HepG2 (cell line): Measurements from ENCODE around the gene NAB1. TPM values are rescaled to one million over a fixed set of nuclear protein-coding genes. Genes with fewer than 3 reads are reported as not detected.

ENCODE experiments used
- ATAC-seq: fragments of 200-7000 bp; cut with Tn5 transposase; 3 replicates; pipeline ENCODE4 v1.9.1; 2020; ENCODE audit warnings: mild to moderate bottlenecking, moderate library complexity
- BruUV-seq: library from RNA; stranded (reverse); fragments of 400-500 nt; replicated peaks from 2 replicates; lab custom pipeline; 2021; lab: Mats Ljungman, UMichigan
- CTCF ChIA-PET: fragments of 300-600 bp; formaldehyde crosslinking; extraction: SDS; loops from one replicate; lab custom pipeline; 2021; ENCODE audit warnings: low total read pairs, inconsistent platforms, low intra/inter-chr PET ratio; lab: Yijun Ruan, JAX
- POLR2A ChIA-PET: fragments of 350-600 bp; sonication (Branson Sonifier 250); formaldehyde crosslinking; loops from one replicate; lab custom pipeline; 2020; ENCODE audit warnings: antibody characterized with exemption, inconsistent platforms; lab: Yijun Ruan, JAX
- DNase-seq: peaks from one replicate; pipeline ENCODE4 v3.0.0-alpha.2; 2015; ENCODE audit warnings: low spot score
- FAIRE-seq: peaks from 3 replicates; lab custom pipeline; 2011; peaks lifted over from hg19 to GRCh38; lab: Jason Lieb, UNC
- H2AFZ ChIP-seq: one replicate; pipeline ENCODE4 v1.6.1; 2011; ENCODE audit warnings: low read length, inconsistent platforms
- H3K27ac ChIP-seq: fragments of 300-600 bp; 3 replicates; pipeline ENCODE4 v1.8.0; 2011; ENCODE audit warnings: mixed run types, mild to moderate bottlenecking, mixed read lengths, low read length, inconsistent platforms; ENCODE audit not compliant: insufficient read depth; ENCODE audit errors: extremely low read length
- H3K27me3 ChIP-seq, 2 experiments: fragments of 200-600 bp in 1 of 2; 2 replicates in 1 of 2; 3 replicates in 1 of 2; pipeline versions ENCODE4 v1.6.0 to v1.8.0; 2011; ENCODE audit warnings: low read length in 2 of 2, mild to moderate bottlenecking in 2 of 2, moderate library complexity in 2 of 2, inconsistent platforms in 1 of 2; ENCODE audit not compliant: insufficient read depth in 2 of 2, control insufficient read depth in 1 of 2
- H3K36me3 ChIP-seq, 2 experiments: fragments of 200-600 bp in 1 of 2; replicated peaks in 1 of 2; 2 replicates in 1 of 2; 3 replicates in 1 of 2; pipeline versions ENCODE4 v1.5.1 to v1.8.0; 2011; ENCODE audit warnings: low read length in 2 of 2, inconsistent platforms in 1 of 2; ENCODE audit not compliant: insufficient read depth in 2 of 2, control insufficient read depth in 1 of 2
- H3K4me1 ChIP-seq: 2 replicates; pipeline ENCODE4 v1.5.1; 2012; ENCODE audit warnings: low read length, inconsistent platforms; ENCODE audit not compliant: insufficient read depth
- H3K4me2 ChIP-seq: 2 replicates; pipeline ENCODE4 v1.6.0; 2011; ENCODE audit warnings: low read depth, low read length, inconsistent platforms
- H3K4me3 ChIP-seq, 3 experiments: fragments of 200-600 bp in 1 of 3; sonication (generic), shearing (Covaris generic) in 1 of 3; replicated peaks in 1 of 3; 2 replicates each; pipeline ENCODE4 v1.5.1; 2011 to 2016; ENCODE audit warnings: low read length in 3 of 3, inconsistent platforms in 2 of 3, low read depth in 2 of 3, mild to moderate bottlenecking in 2 of 3, control low read depth in 1 of 3, mixed read lengths in 1 of 3; ENCODE audit not compliant: insufficient read depth in 1 of 3
- H3K79me2 ChIP-seq: one replicate; pipeline ENCODE4 v1.6.1; 2011; ENCODE audit warnings: low read length, inconsistent platforms; ENCODE audit not compliant: insufficient read depth
- H3K9ac ChIP-seq: 2 replicates; pipeline ENCODE4 v1.6.0; 2011; ENCODE audit warnings: mild to moderate bottlenecking, low read depth, low read length, inconsistent platforms; ENCODE audit not compliant: insufficient read depth
- H3K9me3 ChIP-seq: 2 replicates; pipeline ENCODE4 v1.5.1; 2012; ENCODE audit warnings: mild to moderate bottlenecking, low read length
- H4K20me1 ChIP-seq: 2 replicates; pipeline ENCODE4 v1.6.0; 2011; ENCODE audit warnings: inconsistent platforms, mild to moderate bottlenecking, low read length, moderate library complexity; ENCODE audit not compliant: insufficient read depth
- CREB1 ChIP-seq, 2 experiments: fragments of 450-650 bp in 1 of 2; IDR thresholded peaks; 2 replicates each; pipeline ENCODE4 v1.6.1; 2016 to 2017; ENCODE audit warnings: control low read depth in 1 of 2, mild to moderate bottlenecking in 1 of 2, missing compliant biosample characterization in 1 of 2, missing genetic modification characterization in 1 of 2
- ZBTB33 ChIP-seq: sonication (generic); formaldehyde crosslinking; IDR thresholded peaks from 2 replicates; pipeline ENCODE4 v1.4.0; 2020; ENCODE audit warnings: missing genetic modification reagents
- ZNF263 ChIP-seq: sonication (generic); formaldehyde crosslinking; IDR thresholded peaks from 2 replicates; pipeline ENCODE4 v1.4.0; 2020; ENCODE audit warnings: missing genetic modification reagents
- WGBS: methylation state at CpG from one replicate; pipeline ENCODE4 v1.1.6; 2017; ENCODE audit warnings: low lambda C conversion rate; 5-methylcytosine and 5-hydroxymethylcytosine counted together
- in situ Hi-C: cut with HindIII; loops from 2 replicates; pipeline ENCODE4 v1.10.0; 2017; ENCODE audit warnings: low pct_unique_long_range_greater_than_20kb; ENCODE audit not compliant: extremely low pct_ligation_motif_present
- intact Hi-C: fragments of 100-400 bp; cut with micrococcal nuclease; formaldehyde crosslinking; loops from one replicate; pipeline ENCODE4 v1.10.0; 2022; ENCODE audit not compliant: unreplicated experiment
- polyA plus RNA-seq, 8 experiments: library from polyadenylated mRNA; depleted of rRNA in 3 of 8; stranded (reverse) in 7 of 8; unstranded in 1 of 8; fragments of >200 nt; fragmentation: Illumina TruSeq in 4 of 8; extraction: Trizol in 4 of 8; gene quantifications; 2 replicates each; pipeline versions ENCODE4 v1.2.1 to v1.2.3, GENCODE V29; 2011 to 2016; ENCODE audit warnings: low read depth in 4 of 8, missing spikeins in 1 of 8, mixed read lengths in 1 of 8; ENCODE audit not compliant: insufficient read depth in 1 of 8
- total RNA-seq, 5 experiments: library from RNA; depleted of rRNA; stranded (reverse); fragments of >200 nt; fragmentation: Illumina TruSeq; extraction: Trizol; gene quantifications; 2 replicates each; pipeline ENCODE4 v1.2.3, GENCODE V29; 2016; ENCODE audit warnings: low read depth in 1 of 5

The NAB1 gene
- total and polyA plus RNA-seq, 2 of the 13 experiments (the other 11 are each of a cell fraction or from before 2014, with no cell fraction given) = 24.5 to 46.0 TPM

- Histone ChIP-seq H3K4me1 (no peaks in the 10 kb centered on the region), H3K9me3 (no peaks in the 10 kb centered on the region), H4K20me1 (no peaks in the 10 kb centered on the region), H3K9ac (no peak overlapping the region), H3K36me3 (no peaks in the 10 kb centered on the region), H3K79me2 (no peaks in the 10 kb centered on the region), H3K4me2 (no peak overlapping the region), H3K27me3 (peaks cover 2 to 6% of the 10 kb centered on the region in 2 experiments; a peak in 4 of 5 replicates), H3K27ac (no peak overlapping the region), H2AFZ (no peak overlapping the region), H3K4me3 (no peak overlapping the region)
- ChIA-PET CTCF (no interaction called here), POLR2A (no interaction called here)
- DNase-seq = no peak
- intact Hi-C loops = no loop called here
- no peak for FAIRE-seq
- no TSS peak for BruUV-seq
- TF ChIP-seq CREB1 (IDR thresholded peaks at IDR 0.05) (no peak), CREB1 (CRISPR knock-in tag; IDR thresholded peaks at IDR 0.05) (no peak), ZBTB33 (CRISPR knock-in tag) (0 out of 2 replicates have a peak, but pooled peaks have one; percentile 31), ZNF263 (CRISPR knock-in tag) (peak; percentile 63; the same call in 1 of the 2 replicates)
- peak; percentile 47 for ATAC-seq
- in situ Hi-C loops = no loop called here
- 50% methylated on average over 15 of the region's 15 CpGs for WGBS
Observed at GRCh38 chr2:190717764-190718651, 69.1 kb downstream of the NAB1 start.
